Nephron progenitor cell (in vitro differentiated cells): ENCODE results near the gene ZBTB14.

Experiments
- DNase-seq: peaks from one replicate; pipeline ENCODE4 v3.0.0; 2021
- H3K27ac Mint-ChIP-seq: 2 replicates; pipeline ENCODE4 v1.8.0; 2021; ENCODE audit warnings: mild to moderate bottlenecking, moderate library complexity, mixed read lengths
- H3K27me3 Mint-ChIP-seq: 2 replicates; pipeline ENCODE4 v1.8.0; 2021; ENCODE audit warnings: mild to moderate bottlenecking, low read depth, mixed read lengths; ENCODE audit not compliant: poor library complexity
- H3K36me3 Mint-ChIP-seq: 2 replicates; pipeline ENCODE4 v1.8.0; 2021; ENCODE audit warnings: low read depth, mixed read lengths
- H3K4me1 Mint-ChIP-seq: 2 replicates; pipeline ENCODE4 v1.8.0; 2021; ENCODE audit warnings: mixed read lengths
- H3K4me3 Mint-ChIP-seq: 2 replicates; pipeline ENCODE4 v1.8.0; 2021; ENCODE audit warnings: mild to moderate bottlenecking, moderate library complexity, mixed read lengths
- H3K9me3 Mint-ChIP-seq: 2 replicates; pipeline ENCODE4 v1.8.0; 2021; ENCODE audit warnings: mild to moderate bottlenecking, moderate library complexity, mixed read lengths
- TF ChIP-seq, protein P1 (sequence below): fragments of 200-600 bp; sonication (generic); IDR thresholded peaks from 2 replicates; pipeline ENCODE4 v1.5.0; 2021; ENCODE audit warnings: antibody characterized with exemption

The ZBTB14 gene

DNA sequence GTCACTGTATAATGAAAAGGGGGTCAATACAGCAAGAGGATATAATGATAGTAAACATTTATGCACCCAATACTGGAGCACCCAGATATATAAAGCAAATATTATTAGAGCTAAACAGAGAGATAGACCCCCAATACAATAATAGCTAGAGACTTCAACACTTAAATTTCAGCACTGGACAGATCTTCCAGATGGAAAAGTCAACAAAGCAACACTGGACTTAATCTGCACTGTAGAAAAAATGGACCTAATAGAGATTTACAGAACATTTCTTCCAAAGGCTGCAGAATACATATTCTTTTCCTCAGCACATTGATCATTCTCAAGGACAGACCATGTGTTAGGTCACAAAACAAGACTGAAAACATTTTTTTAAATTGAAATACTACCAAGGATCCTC lies 26.7 kb downstream of the ZBTB14 start:
- Mint-ChIP-seq H3K4me3 (no peak overlapping the region), H3K36me3 (no peaks in the 10 kb centered on the region), H3K4me1 (no peaks in the 10 kb centered on the region), H3K27ac (no peak overlapping the region), H3K27me3 (no peaks in the 10 kb centered on the region), H3K9me3 (peaks cover 66% of the 10 kb centered on the region)
- TF ChIP-seq, protein P1, sequence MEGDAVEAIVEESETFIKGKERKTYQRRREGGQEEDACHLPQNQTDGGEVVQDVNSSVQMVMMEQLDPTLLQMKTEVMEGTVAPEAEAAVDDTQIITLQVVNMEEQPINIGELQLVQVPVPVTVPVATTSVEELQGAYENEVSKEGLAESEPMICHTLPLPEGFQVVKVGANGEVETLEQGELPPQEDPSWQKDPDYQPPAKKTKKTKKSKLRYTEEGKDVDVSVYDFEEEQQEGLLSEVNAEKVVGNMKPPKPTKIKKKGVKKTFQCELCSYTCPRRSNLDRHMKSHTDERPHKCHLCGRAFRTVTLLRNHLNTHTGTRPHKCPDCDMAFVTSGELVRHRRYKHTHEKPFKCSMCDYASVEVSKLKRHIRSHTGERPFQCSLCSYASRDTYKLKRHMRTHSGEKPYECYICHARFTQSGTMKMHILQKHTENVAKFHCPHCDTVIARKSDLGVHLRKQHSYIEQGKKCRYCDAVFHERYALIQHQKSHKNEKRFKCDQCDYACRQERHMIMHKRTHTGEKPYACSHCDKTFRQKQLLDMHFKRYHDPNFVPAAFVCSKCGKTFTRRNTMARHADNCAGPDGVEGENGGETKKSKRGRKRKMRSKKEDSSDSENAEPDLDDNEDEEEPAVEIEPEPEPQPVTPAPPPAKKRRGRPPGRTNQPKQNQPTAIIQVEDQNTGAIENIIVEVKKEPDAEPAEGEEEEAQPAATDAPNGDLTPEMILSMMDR: no peak
- DNase-seq: no peak

DNA sequence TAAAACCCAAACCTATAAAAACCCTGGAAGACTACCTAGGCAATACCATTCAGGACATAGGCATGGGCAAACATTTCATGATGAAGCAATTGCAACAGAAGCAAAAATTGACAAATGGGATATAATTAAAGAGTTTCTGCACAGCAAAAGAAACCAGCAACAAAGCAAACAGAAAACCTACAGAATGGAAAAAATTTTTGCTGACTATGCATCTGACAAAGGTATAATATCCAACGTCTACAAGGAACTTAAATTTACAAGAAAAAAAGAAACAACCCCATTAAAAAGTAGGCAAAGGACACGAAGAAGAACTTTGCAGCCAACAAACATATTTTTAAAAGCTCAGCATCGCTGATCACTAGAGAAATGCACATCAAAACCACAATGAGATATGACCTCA lies 28.8 kb downstream of the ZBTB14 start:
- H3K36me3 Mint-ChIP-seq: no peaks in the 10 kb centered on the region
- no peak overlapping the region for H3K27ac Mint-ChIP-seq
- no peak for DNase-seq
- TF ChIP-seq, protein P1: no peak
- H3K27me3 Mint-ChIP-seq: no peaks in the 10 kb centered on the region
- peaks cover 66% of the 10 kb centered on the region for H3K9me3 Mint-ChIP-seq
- H3K4me3 Mint-ChIP-seq: no peak overlapping the region
- H3K4me1 Mint-ChIP-seq: no peaks in the 10 kb centered on the region

DNA sequence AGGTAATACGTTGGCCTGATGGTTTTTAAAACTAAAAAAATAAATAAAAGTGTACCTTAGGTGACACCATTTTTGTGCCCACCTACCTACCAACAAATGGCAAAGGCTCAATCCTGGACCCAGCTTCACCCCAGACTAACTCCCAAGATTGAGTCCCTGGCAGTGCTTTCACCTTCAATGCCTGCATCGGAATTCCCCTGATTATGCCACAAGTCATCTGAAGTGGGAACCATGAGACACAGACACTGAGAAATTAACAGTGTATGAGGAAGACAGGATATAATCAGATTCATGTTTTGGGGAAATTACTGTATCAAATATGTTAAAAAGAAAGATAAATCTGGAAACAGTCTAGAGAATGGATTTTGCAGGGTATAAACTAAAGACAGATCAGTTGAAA lies 41.6 kb downstream of the ZBTB14 start:
- Mint-ChIP-seq H3K27me3 (no peaks in the 10 kb centered on the region), H3K36me3 (no peaks in the 10 kb centered on the region), H3K27ac (no peak overlapping the region), H3K9me3 (no peaks in the 10 kb centered on the region), H3K4me1 (no peaks in the 10 kb centered on the region), H3K4me3 (no peak overlapping the region)
- DNase-seq: no peak
- TF ChIP-seq, protein P1: no peak

DNA sequence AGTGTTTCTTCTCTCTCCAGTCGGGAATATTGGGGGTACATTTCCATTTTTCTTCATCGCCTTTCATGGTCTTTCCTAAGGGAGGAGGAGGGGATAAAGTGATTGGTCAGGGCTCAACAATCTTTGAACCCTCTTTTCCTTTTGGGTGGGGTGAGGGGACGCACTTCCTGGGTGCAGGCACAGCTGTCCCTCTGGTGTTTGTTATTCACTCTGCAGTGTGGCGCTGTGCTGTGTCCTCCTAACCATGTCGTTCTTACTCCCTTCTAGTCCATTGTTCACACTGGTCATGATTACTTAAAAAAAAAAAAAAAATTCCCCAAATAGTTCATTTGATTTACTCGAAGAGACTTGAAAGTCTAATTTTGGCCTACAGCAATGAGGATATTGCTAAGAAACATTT lies 44.4 kb downstream of the ZBTB14 start:
- peaks cover 4% of the 10 kb centered on the region for H3K27me3 Mint-ChIP-seq
- H3K36me3 Mint-ChIP-seq: no peaks in the 10 kb centered on the region
- H3K9me3 Mint-ChIP-seq: no peaks in the 10 kb centered on the region

DNA sequence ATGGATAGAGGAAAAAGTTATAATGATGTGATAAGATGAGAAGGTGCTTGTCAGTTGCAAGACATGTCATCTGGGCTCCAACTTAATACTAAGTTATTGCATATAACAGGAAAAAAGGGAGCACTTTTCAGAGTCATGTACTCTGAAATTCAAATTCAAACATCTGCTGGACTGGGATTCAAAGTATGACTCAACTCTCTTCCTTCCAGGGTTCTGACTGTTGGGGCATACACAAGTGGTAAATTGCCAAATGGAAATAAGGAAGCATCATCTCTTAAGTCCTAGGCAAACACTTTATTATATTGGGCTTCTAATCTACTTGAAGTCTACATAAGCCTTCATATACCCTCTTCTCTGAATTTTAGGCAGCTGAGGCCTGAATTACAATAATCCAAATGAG lies 44.9 kb downstream of the ZBTB14 start:
- H3K27ac Mint-ChIP-seq: no peak overlapping the region

More for the DNA sequence above, 44.4 kb downstream of the ZBTB14 start:
- TF ChIP-seq, protein P1: no peak
- Mint-ChIP-seq H3K4me1 (no peaks in the 10 kb centered on the region), H3K4me3 (no peak overlapping the region), H3K27ac (no peak overlapping the region)
- DNase-seq: no peak

DNA sequence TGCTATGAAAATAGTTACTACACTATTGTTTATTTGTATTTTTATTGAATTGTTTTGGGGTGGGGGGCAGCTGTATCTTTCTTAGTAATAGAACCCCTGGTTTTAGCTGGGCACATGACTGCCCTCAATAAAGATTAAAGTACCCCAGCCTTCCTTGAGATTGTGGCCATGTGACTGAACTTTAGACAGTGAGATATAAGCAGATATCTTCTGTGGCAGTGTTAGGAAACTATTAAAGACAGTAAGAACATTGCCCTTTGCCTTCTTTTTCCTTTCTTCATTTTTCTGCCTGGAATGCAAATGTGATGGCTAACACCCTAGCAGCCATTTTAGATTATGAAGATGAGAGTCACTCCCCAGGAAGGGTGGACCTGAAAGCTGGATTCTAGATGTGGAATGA lies 50.6 kb downstream of the ZBTB14 start:
- Mint-ChIP-seq H3K27ac (no peak overlapping the region), H3K4me3 (no peak overlapping the region), H3K4me1 (peaks cover 19% of the 10 kb centered on the region), H3K27me3 (peaks cover 4% of the 10 kb centered on the region), H3K36me3 (peaks cover 45% of the 10 kb centered on the region), H3K9me3 (no peaks in the 10 kb centered on the region)
- TF ChIP-seq, protein P1: no peak
- no peak for DNase-seq

More for the DNA sequence above, 44.9 kb downstream of the ZBTB14 start:
- DNase-seq: no peak
- Mint-ChIP-seq H3K36me3 (no peaks in the 10 kb centered on the region), H3K4me3 (no peak overlapping the region), H3K27me3 (peaks cover 4% of the 10 kb centered on the region), H3K9me3 (no peaks in the 10 kb centered on the region), H3K4me1 (no peaks in the 10 kb centered on the region)
- TF ChIP-seq, protein P1: no peak
